Measurements from ENCODE around the gene GALNT16.
"Not testable (repeated sequence)": the region's sequence is repeated elsewhere in the genome, so short reads cannot be mapped to it uniquely, and the experiment has no call there.

GALNT16 gene

GRCh38 chr14:69260190-69260860 lies 367 bp downstream of the GALNT16 start:
- DNase-seq, result no peak

GRCh38 chr14:69260861-69261564 lies 1.1 kb downstream of the GALNT16 start:
- DNase-seq, result no peak

DNA sequence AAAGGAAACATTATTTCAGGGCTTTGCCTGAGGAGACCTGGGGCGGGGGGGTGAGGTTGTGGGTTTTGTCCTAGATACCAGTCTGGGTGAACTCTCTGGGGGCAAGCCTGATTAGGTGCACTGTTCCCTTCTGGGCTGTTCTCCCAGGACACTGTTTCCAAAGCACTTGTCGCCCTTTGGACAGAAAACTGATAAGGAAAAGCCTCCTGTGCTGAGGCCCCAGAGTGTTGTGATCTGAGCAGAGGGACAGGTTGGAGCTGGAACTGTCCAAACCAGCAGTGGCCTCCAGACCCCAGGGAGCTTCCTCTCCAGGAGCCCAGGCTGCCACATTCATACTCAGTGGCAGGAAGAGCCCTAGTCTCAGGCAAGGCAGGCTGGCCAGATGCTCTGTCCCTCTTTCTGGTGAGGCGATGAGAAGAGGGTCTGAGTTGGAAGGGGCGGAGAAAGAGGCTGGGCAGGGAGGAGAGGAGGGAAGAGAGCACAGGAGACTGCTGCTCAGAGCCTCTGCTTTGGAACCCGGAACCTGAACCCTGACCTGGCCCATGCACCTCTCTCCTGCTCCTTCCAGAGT lies 1.9 kb downstream of the GALNT16 start:
- no peak for DNase-seq

DNA sequence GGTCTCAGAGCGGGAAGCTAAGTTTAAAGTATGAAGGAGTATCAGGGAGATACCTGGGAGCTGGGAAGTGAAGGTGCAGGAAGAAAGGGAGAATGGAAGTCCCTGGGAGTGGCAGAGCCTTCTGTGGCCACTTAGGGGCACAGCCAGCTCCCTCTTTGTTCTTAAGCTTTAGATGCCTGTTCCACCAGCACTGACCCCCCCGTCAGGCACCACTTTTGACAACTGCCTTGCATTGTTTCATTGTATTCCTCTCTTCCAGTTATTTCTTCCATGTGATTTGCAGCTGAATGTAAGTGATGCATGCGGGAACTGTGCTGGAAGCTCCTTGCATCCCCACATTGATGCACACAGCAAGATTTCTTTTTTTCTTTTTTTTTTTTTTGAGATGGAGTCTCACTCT lies 2.6 kb downstream of the GALNT16 start:
- DNase-seq, result no peak

DNA sequence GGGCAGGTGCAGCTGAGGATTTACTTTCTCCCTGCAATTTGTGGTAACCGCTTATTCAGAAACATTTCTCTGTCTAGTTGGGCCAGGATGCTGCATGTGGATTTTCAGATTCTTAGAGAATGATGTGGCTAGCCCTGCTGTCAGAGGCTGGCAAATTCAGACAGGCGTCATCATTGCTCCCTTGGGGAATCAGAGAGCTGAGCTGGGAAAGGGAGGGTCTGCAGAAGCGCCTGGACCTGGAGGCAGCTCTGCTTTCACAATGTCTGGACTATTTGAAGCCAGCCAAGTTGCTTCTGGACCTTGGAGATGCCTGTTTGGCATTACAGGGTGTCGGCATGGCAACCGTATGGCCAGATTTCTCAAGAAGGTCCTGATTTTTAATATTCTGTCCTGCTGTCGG lies 3.4 kb downstream of the GALNT16 start:
- DNase-seq, result no peak

- DNase-seq, result no peak
Measured at GRCh38 chr14:69263771-69264170, 3.8 kb downstream of the GALNT16 start.

- no peak for DNase-seq
Measured at GRCh38 chr14:69266572-69267345, 6.8 kb downstream of the GALNT16 start.

GRCh38 chr14:69267492-69267891 lies 7.5 kb downstream of the GALNT16 start:
- no peak for DNase-seq

- no peak for DNase-seq
Measured at GRCh38 chr14:69268223-69268622, 8.3 kb downstream of the GALNT16 start.

DNA sequence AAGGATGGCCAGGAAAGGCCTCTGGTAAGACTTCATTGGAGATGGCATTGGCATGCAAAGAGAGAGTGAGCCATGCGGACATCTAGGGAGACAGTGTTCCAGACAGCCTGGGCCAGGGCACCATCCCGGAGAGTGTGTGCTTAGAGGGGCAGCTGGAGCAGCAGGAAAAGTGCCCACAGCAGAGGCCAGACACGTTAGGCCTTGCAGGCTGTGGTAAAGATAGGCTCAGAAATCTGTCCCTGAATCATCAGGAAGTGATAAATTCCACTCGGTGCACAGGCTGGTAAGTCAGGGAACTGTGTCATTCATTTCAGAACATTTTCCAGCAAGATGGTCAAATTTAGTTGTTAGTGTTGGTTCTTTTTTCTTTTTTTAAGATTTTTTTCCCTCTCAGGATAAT lies 8.8 kb downstream of the GALNT16 start:
- DNase-seq, result no peak

- DNase-seq, result no peak
Measured at GRCh38 chr14:69269381-69269780, 9.4 kb downstream of the GALNT16 start.

- no peak for DNase-seq
Measured at GRCh38 chr14:69270097-69270496, 10.1 kb downstream of the GALNT16 start.

GRCh38 chr14:69270795-69271708 lies 11.1 kb downstream of the GALNT16 start:
- no peak for DNase-seq

GRCh38 chr14:69274321-69274720 lies 14.4 kb downstream of the GALNT16 start:
- DNase-seq, result no peak

GRCh38 chr14:69275331-69275730 lies 15.4 kb downstream of the GALNT16 start:
- no peak for DNase-seq

- DNase-seq, result not testable (repeated sequence)
Measured at GRCh38 chr14:69277356-69277755, 17.4 kb downstream of the GALNT16 start.

GRCh38 chr14:69280746-69281291 lies 20.9 kb downstream of the GALNT16 start:
- no peak for DNase-seq

- DNase-seq, result peak; percentile 47
Measured at GRCh38 chr14:69281450-69282169, 21.7 kb downstream of the GALNT16 start.

DNA sequence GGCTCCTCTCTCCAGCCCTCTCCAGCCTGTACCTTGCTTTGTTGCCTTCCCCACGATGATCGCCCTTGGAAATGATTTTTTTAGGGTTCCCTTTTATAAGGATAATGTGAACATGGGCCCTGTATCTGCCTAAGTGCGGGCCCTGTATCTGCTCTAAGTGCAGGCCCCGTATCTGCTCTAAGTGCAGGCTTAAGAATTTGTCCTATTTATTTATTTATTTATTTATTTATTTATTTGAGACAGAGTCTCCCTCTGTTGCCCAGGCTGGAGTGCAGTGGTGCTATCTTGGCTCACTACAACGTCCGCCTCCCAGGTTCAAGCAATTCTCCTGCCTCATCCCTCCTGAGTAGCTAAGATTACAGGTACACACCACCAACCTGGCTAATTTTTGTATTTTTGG lies 22.5 kb downstream of the GALNT16 start:
- no peak for DNase-seq

DNA sequence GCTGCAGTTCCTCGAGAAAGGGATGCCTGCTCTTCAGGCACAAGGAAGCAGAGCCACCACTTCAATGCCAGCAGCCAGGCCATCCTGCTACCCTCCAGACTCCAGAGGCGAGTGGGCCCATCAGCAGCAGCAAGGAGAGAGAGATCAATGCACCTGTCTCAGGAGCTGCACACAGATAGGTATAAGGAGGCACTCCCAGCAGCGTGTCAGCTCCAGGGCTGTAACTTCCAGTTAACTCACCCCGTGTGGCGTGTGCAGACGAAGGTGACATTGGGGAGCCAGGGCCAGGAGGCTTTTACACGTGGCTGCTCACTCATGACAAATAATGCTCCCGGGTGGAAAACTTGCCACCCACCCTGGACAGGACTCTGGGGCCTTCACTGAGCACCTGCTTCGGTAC lies 24.2 kb downstream of the GALNT16 start:
- no peak for DNase-seq

DNA sequence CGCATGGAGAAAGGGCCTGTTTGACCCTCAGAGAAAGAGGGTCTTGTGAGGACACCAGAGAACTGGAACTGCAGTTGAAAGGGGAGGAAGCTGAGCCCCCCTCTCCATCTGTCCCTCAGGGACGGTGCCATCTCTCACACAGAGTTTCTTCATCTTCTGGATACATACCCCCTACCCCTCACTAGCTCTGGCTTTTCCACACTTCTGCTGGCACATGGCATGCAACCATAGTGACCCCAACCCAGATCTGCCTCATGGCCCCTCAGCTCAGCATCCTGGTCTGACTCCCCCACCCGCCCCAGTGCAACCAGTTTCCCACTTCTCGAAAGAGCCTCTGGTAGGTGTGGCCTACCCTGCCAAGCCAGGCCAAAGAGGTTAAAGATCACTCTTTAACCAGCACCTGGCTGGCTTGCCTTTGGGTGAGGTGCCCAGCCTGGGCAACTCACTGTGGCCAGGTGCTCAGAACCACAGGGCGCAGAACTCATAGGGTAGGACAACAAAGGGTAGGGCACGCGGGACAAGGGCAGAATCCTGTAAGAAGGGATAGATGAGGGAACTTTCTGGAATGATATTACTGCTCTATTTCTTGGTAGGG lies 25.8 kb downstream of the GALNT16 start:
- no peak for DNase-seq

Data from SHP77 treated with DMSO at 0.1 percent for 48 hours (cell line).